Small intestine (tissue), 7 donors: Measurements from ENCODE around the gene PGS1. TPM values are rescaled to one million over a fixed set of nuclear protein-coding genes. Genes with fewer than 3 reads are reported as not detected.

Source experiments
- DNase-seq, 2 donors: peaks; one replicate each; pipeline versions ENCODE4 v3.0.0 to v3.0.0-alpha.2; 2013
- FAIRE-seq: peaks from 2 replicates; lab custom pipeline; 2012; peaks lifted over from hg19 to GRCh38; lab: Jason Lieb, UNC
- H3K27ac ChIP-seq, 3 donors: one replicate each; pipeline ENCODE4 v1.5.1; 2013; ENCODE audit warnings: low read length in 2 of 3, mild to moderate bottlenecking in 2 of 3, control low read depth in 1 of 3, inconsistent platforms in 1 of 3, low read depth in 1 of 3, moderate library complexity in 1 of 3
- H3K27me3 ChIP-seq, 3 donors: one replicate each; pipeline ENCODE4 v1.6.1; 2013; ENCODE audit warnings: low read length in 3 of 3, inconsistent platforms in 1 of 3; ENCODE audit not compliant: control insufficient read depth in 3 of 3, insufficient read depth in 3 of 3
- H3K36me3 ChIP-seq, 3 donors: one replicate each; pipeline ENCODE4 v1.6.1; 2013; ENCODE audit warnings: low read length in 3 of 3, inconsistent platforms in 1 of 3, low read depth in 1 of 3, mild to moderate bottlenecking in 1 of 3, moderate library complexity in 1 of 3; ENCODE audit not compliant: control insufficient read depth in 3 of 3, insufficient read depth in 2 of 3
- H3K4me1 ChIP-seq, 3 donors: one replicate each; pipeline ENCODE4 v1.6.1; 2013; ENCODE audit warnings: low read length in 2 of 3, inconsistent platforms in 1 of 3, low read depth in 1 of 3, mild to moderate bottlenecking in 1 of 3, moderate library complexity in 1 of 3; ENCODE audit not compliant: control insufficient read depth in 3 of 3, insufficient read depth in 2 of 3
- H3K4me3 ChIP-seq, 3 donors: one replicate each; pipeline ENCODE4 v1.5.1; 2013; ENCODE audit warnings: low read length in 3 of 3, control low read depth in 1 of 3, inconsistent platforms in 1 of 3, low read depth in 1 of 3, mild to moderate bottlenecking in 1 of 3, moderate library complexity in 1 of 3
- H3K9me3 ChIP-seq, 2 donors: one replicate each; pipeline ENCODE4 v1.6.1; 2013; ENCODE audit warnings: low read depth in 1 of 2, low read length in 1 of 2; ENCODE audit not compliant: control insufficient read depth in 2 of 2, insufficient read depth in 1 of 2
- WGBS, 3 donors: extraction: QIAGEN DNeasy Blood & Tissue Kit; methylation state at CpG; one replicate each; pipeline ENCODE4 v1.1.7; 2013; 5-methylcytosine and 5-hydroxymethylcytosine counted together
- polyA plus RNA-seq, 4 donors: library from polyadenylated mRNA; stranded (reverse) in 3 of 4; unstranded in 1 of 4; fragments of 200-250 nt in 3 of 4; fragments of 120-200 nt in 1 of 4; gene quantifications; one replicate each; pipeline versions ENCODE4 v1.2.1 to v1.2.3, GENCODE V29; 2013
- donor health status: healthy with polysubstance abuse.
- donor health status: control.
- donor health status: control.
- donor health status: Bipolar disorder and iron deficiency.
- donor health status: healthy.

The PGS1 gene
- polyA plus RNA-seq, 4 donors, result 14.9 to 34.9 (median 20.5) TPM

- Histone ChIP-seq H3K4me3 (peak overlapping the region; percentile 45 to 83 (median 71)), H3K4me1 (peaks cover 0 to 45% (median 5%) of the 10 kb centered on the region in 3 donors), H3K27ac (peak overlapping the region in 1 of 3 donors; percentile 97), H3K36me3 (peaks cover 0 to 26% (median 0%) of the 10 kb centered on the region in 3 donors), H3K27me3 (peaks cover 0 to 26% (median 5%) of the 10 kb centered on the region in 3 donors), H3K9me3 (no peaks in the 10 kb centered on the region)
- DNase-seq, result no peak
- no peak for FAIRE-seq
- 58 to 68% (median 66%) methylated on average over 24 to 25 of the region's 25 CpGs for WGBS, 3 donors
These were observed 20.5 kb upstream of the PGS1 start for GRCh38 chr17:78357672-78358537.

GRCh38 chr17:78358538-78359320, 19.7 kb upstream of the PGS1 start:
- H3K4me1 ChIP-seq, result peaks cover 0 to 38% (median 5%) of the 10 kb centered on the region in 3 donors
- H3K27ac ChIP-seq, result peak overlapping the region in 2 of 3 donors; percentile 3 to 97
- no peak for FAIRE-seq
- no peaks in the 10 kb centered on the region for H3K9me3 ChIP-seq
- DNase-seq, result peak; percentile 37 to 73
- H3K36me3 ChIP-seq, result peaks cover 0 to 26% (median 0%) of the 10 kb centered on the region in 3 donors
- WGBS, 3 donors, result 14 to 21% (median 17%) methylated on average over 50 to 72 of the region's 72 CpGs
- peaks cover 0 to 23% (median 5%) of the 10 kb centered on the region in 3 donors for H3K27me3 ChIP-seq
- H3K4me3 ChIP-seq, result peak overlapping the region; percentile 71 to 83 (median 78)

GRCh38 chr17:78359321-78359996, 19.0 kb upstream of the PGS1 start:
- no peak for DNase-seq
- H3K4me1 ChIP-seq, result peaks cover 0 to 38% (median 5%) of the 10 kb centered on the region in 3 donors

GRCh38 chr17:78359997-78360370, 18.5 kb upstream of the PGS1 start, which contains the start of gene SOCS3:
Gene SOCS3, minus strand, starts transcription at chr17:78360077. Its CDS starts 982 bp downstream, at chr17:78359095.
- 0 to 1% (median 0%) methylated on average over 21 to 59 of the region's 59 CpGs for whole genome bisulfite sequencing, 3 donors
- peak within 1 kb of the TSS; percentile 71 to 83 (median 78) for H3K4me3 ChIP-seq
- no peak for FAIRE-seq
- H3K9me3 ChIP-seq, result no peaks in the 10 kb centered on the region
- peaks cover 0 to 23% (median 5%) of the 10 kb centered on the region in 3 donors for H3K27me3 ChIP-seq
- H3K4me1 ChIP-seq, result peaks cover 0 to 35% (median 5%) of the 10 kb centered on the region in 3 donors
- peak within 1 kb of the TSS; percentile 79 to 97 (median 85) for H3K27ac ChIP-seq
- peak; percentile 93 to 98 for DNase-seq
- H3K36me3 ChIP-seq, result peaks cover 0 to 24% (median 0%) of the 10 kb centered on the region in 3 donors

More at GRCh38 chr17:78359321-78359996, 19.0 kb upstream of the PGS1 start:
- no peaks in the 10 kb centered on the region for H3K9me3 ChIP-seq
- peaks cover 0 to 23% (median 5%) of the 10 kb centered on the region in 3 donors for H3K27me3 ChIP-seq
- H3K36me3 ChIP-seq, result peaks cover 0 to 24% (median 0%) of the 10 kb centered on the region in 3 donors
- peak overlapping the region; percentile 71 to 83 (median 78) for H3K4me3 ChIP-seq
- 0 to 2% (median 1%) methylated on average over 38 to 70 of the region's 70 CpGs for WGBS, 3 donors
- FAIRE-seq, result no peak
- H3K27ac ChIP-seq, result peak overlapping the region; percentile 50 to 97 (median 79)

GRCh38 chr17:78360371-78361224, 17.9 kb upstream of the PGS1 start:
- Histone ChIP-seq H3K4me1 (peaks cover 0 to 36% (median 5%) of the 10 kb centered on the region in 3 donors), H3K36me3 (peaks cover 0 to 24% (median 0%) of the 10 kb centered on the region in 3 donors), H3K27me3 (peaks cover 0 to 23% (median 5%) of the 10 kb centered on the region in 3 donors), H3K9me3 (no peaks in the 10 kb centered on the region), H3K27ac (peak overlapping the region; percentile 75 to 97 (median 85)), H3K4me3 (peak overlapping the region; percentile 6 to 71 (median 40))
- 2 to 3% (median 3%) methylated on average over 37 to 49 of the region's 49 CpGs for WGBS, 3 donors
- FAIRE-seq (no peak), DNase-seq (peak; percentile 91 to 95)

- Histone ChIP-seq H3K9me3 (no peaks in the 10 kb centered on the region), H3K4me1 (peaks cover 0 to 39% (median 5%) of the 10 kb centered on the region in 3 donors), H3K27ac (peak overlapping the region in 1 of 3 donors; percentile 1), H3K4me3 (no peak overlapping the region), H3K27me3 (peaks cover 0 to 23% (median 5%) of the 10 kb centered on the region in 3 donors), H3K36me3 (peaks cover 0 to 22% (median 0%) of the 10 kb centered on the region in 3 donors)
- no peak for DNase-seq
- no peak for FAIRE-seq
- 72 to 76% (median 73%) methylated on average over 10 to 12 of the region's 12 CpGs for WGBS, 3 donors
These were observed 17.2 kb upstream of the PGS1 start for GRCh38 chr17:78361225-78361701.

- peak in 1 of 2 donors; percentile 29 for DNase-seq
- H3K4me3 ChIP-seq, result no peak overlapping the region
- H3K27ac ChIP-seq, result no peak overlapping the region
- H3K9me3 ChIP-seq, result no peaks in the 10 kb centered on the region
- peaks cover 0 to 16% (median 0%) of the 10 kb centered on the region in 3 donors for H3K36me3 ChIP-seq
- peaks cover 0 to 20% (median 5%) of the 10 kb centered on the region in 3 donors for H3K27me3 ChIP-seq
- peaks cover 0 to 43% (median 5%) of the 10 kb centered on the region in 3 donors for H3K4me1 ChIP-seq
- 94 to 97% (median 97%) methylated on average over 5 of the region's 5 CpGs for WGBS, 3 donors
- no peak for FAIRE-seq
These were observed 16.2 kb upstream of the PGS1 start for GRCh38 chr17:78362232-78362631.
